Measurements from ENCODE around the gene CCL24.

GRCh38 chr7:75830978-75831377 is 17.4 kb upstream of the CCL24 start:
- TF ChIP-seq CTCF (IDR thresholded peaks at IDR 0.05) (no peak), POLR2A (IDR thresholded peaks at IDR 0.05) (no peak)

Measured in right lobe of liver (tissue), 4 donors.